Measurements from ENCODE around the gene LIPC. TPM values are rescaled to one million over a fixed set of nuclear protein-coding genes. Genes with fewer than 3 reads are reported as not detected.

The LIPC gene
- total RNA-seq, 1 donor from 2014 or later = not detected

DNA sequence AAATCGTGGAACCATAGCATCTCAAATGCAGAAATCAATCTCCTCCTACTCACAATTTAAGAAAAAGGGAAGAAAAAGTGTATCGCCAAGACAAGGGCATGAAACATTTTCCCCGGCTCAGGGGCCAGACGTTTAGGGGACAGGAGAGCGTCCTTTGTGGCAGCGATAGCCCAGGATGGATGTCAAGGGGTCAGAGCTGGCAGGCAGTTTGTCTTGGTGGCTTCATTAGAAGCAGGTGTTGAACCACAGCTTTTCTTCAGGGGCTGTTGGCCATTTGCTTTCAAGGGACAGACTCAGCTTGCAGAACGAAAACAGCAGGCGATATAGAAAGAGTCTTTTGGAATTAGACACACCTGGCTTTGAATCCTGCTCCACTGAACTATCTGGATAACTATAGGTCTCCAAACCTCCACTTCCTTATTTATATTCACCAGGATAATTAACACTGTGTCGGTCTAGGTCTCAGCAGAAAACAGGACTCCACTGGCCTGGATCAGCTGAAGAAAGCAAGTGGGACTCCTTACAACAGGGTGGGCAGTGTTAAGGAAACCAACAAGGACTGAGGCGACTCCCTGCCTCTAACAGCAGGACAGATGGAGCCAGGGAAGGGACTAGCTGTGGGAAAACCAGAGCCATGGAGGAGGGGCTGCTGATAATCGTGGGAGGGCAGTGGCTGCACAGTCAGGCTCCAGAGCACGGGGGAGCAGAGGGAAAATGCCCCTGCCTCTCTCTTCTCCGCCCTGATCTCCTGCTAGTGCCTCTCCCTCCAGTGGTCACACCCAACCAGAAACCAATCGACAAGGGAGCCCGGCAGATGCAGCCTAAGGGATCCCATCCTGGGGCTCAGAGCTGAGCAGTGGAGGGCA lies 123.6 kb downstream of the LIPC start:
- peaks cover 6% of the 10 kb centered on the region for H3K4me1 Mint-ChIP-seq (ENCODE audit: unreplicated experiment)
- peaks cover 1% of the 10 kb centered on the region for H3K27me3 Mint-ChIP-seq (ENCODE audit: unreplicated experiment)
- H3K36me3 Mint-ChIP-seq (ENCODE audit: low read depth, unreplicated experiment) = no peaks in the 10 kb centered on the region
- no peaks in the 10 kb centered on the region for H3K9me3 Mint-ChIP-seq (ENCODE audit: unreplicated experiment)
- TF ChIP-seq, protein P1, sequence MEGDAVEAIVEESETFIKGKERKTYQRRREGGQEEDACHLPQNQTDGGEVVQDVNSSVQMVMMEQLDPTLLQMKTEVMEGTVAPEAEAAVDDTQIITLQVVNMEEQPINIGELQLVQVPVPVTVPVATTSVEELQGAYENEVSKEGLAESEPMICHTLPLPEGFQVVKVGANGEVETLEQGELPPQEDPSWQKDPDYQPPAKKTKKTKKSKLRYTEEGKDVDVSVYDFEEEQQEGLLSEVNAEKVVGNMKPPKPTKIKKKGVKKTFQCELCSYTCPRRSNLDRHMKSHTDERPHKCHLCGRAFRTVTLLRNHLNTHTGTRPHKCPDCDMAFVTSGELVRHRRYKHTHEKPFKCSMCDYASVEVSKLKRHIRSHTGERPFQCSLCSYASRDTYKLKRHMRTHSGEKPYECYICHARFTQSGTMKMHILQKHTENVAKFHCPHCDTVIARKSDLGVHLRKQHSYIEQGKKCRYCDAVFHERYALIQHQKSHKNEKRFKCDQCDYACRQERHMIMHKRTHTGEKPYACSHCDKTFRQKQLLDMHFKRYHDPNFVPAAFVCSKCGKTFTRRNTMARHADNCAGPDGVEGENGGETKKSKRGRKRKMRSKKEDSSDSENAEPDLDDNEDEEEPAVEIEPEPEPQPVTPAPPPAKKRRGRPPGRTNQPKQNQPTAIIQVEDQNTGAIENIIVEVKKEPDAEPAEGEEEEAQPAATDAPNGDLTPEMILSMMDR (IDR thresholded peaks at IDR 0.05; ENCODE audit: unreplicated experiment) = no peak
- H3K27ac Mint-ChIP-seq (ENCODE audit: unreplicated experiment) = no peak overlapping the region
- H3K4me3 Mint-ChIP-seq (ENCODE audit: unreplicated experiment) = no peak overlapping the region
- no peak for DNase-seq (ENCODE audit: low spot score)

DNA sequence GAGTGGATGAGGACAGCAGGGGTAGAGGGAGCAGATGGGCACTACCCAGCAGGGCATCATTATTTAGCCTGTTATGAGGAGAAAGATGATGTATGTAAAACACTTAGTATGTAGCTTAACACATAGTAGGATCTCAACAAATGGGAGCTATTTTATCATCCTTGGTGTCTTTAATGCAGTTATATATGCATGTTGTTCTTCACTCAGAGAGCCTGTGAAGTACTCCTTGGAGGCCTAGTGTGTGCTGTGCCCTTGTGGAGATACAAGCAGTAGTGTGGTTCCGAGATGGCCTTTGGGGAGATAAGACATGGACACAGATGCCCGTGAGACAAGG lies 124.2 kb downstream of the LIPC start:
- Mint-ChIP-seq H3K4me3 (ENCODE audit: unreplicated experiment) (no peak overlapping the region), H3K27me3 (ENCODE audit: unreplicated experiment) (no peaks in the 10 kb centered on the region), H3K36me3 (ENCODE audit: low read depth, unreplicated experiment) (no peaks in the 10 kb centered on the region), H3K9me3 (ENCODE audit: unreplicated experiment) (no peaks in the 10 kb centered on the region), H3K27ac (ENCODE audit: unreplicated experiment) (no peak overlapping the region), H3K4me1 (ENCODE audit: unreplicated experiment) (peaks cover 6% of the 10 kb centered on the region)
- TF ChIP-seq, protein P1 (IDR thresholded peaks at IDR 0.05; ENCODE audit: unreplicated experiment) = no peak
- no peak for DNase-seq (ENCODE audit: low spot score)

DNA sequence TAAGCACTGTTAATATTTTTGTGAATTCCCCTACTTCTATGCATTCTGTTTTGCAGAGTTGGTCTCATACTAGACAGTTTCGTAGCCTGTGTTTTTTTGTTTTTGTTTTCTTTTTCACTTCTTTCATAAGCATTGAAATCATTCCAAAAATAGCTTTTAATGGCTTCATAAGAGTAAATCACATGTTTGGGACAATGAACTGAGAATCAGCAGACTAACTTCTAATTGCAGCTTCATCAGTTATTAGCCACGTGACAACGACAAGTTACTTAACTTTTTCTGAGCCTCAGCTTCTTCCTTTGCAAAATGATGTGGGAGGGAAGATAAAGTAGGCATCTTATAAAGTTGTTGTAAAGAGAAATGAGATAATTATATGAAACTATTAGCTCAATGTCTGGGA lies 124.8 kb downstream of the LIPC start:
- Mint-ChIP-seq H3K36me3 (ENCODE audit: low read depth, unreplicated experiment) (no peaks in the 10 kb centered on the region), H3K27ac (ENCODE audit: unreplicated experiment) (no peak overlapping the region), H3K27me3 (ENCODE audit: unreplicated experiment) (no peaks in the 10 kb centered on the region), H3K4me3 (ENCODE audit: unreplicated experiment) (no peak overlapping the region), H3K4me1 (ENCODE audit: unreplicated experiment) (peaks cover 9% of the 10 kb centered on the region), H3K9me3 (ENCODE audit: unreplicated experiment) (no peaks in the 10 kb centered on the region)
- TF ChIP-seq, protein P1 (IDR thresholded peaks at IDR 0.05; ENCODE audit: unreplicated experiment) = no peak
- no peak for DNase-seq (ENCODE audit: low spot score)

DNA sequence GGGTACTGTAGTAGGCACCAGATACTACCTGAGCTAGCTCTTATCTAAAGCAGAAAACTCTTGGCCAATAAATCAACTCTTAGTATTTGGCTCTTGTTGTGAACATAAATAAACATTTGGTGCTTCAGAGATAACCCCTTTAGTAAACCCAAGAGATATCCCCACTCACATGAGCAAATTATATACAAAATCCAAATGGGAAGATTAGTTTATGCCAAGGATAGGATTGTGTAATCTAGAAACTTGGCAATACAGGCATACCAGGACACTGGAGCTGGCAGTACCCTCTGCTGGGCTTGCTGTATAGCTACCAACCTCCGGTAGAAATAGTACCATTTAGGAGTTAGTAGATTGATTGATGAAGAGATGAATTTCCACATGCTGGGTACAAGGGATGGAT lies 127.0 kb downstream of the LIPC start:
- DNase-seq (ENCODE audit: low spot score) = no peak
- H3K36me3 Mint-ChIP-seq (ENCODE audit: low read depth, unreplicated experiment) = no peaks in the 10 kb centered on the region
- no peaks in the 10 kb centered on the region for H3K27me3 Mint-ChIP-seq (ENCODE audit: unreplicated experiment)
- H3K4me3 Mint-ChIP-seq (ENCODE audit: unreplicated experiment) = no peak overlapping the region
- no peaks in the 10 kb centered on the region for H3K9me3 Mint-ChIP-seq (ENCODE audit: unreplicated experiment)
- H3K27ac Mint-ChIP-seq (ENCODE audit: unreplicated experiment) = no peak overlapping the region
- peaks cover 3% of the 10 kb centered on the region for H3K4me1 Mint-ChIP-seq (ENCODE audit: unreplicated experiment)
- TF ChIP-seq, protein P1 (IDR thresholded peaks at IDR 0.05; ENCODE audit: unreplicated experiment) = no peak

DNA sequence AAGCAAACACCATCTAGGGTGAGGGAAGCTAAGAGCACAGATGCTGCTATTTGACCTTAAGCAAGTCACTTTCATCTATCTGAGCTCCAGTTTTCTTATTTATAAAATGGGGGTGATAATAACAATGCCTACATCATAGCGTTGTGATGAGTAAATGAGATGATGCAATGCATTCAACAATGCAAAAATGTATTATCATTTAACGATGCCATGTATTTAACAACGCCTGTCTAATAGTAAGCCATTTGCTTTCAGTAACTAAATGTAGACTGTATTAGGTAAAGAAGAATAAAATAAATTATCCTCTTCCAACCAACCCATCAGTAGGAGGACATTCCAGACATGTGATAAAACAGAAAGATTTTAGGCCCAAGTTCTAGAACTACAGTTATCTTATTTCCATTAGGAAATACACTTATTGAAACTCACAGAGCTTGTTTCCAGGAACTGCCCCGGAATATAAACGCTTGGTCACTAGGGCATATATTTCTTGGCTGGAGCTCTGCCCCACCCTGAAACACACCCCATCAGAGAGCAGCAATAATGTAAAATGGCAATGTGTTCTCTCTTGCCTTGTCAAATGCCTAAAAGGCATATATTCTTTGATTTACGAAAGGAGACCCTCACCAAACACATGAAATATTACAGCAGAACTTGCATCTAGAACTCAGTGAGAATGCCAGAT lies 128.3 kb downstream of the LIPC start:
- Mint-ChIP-seq H3K9me3 (ENCODE audit: unreplicated experiment) (no peaks in the 10 kb centered on the region), H3K27ac (ENCODE audit: unreplicated experiment) (no peak overlapping the region), H3K4me3 (ENCODE audit: unreplicated experiment) (no peak overlapping the region)

More for the DNA sequence above, 128.3 kb downstream of the LIPC start:
- Mint-ChIP-seq H3K4me1 (ENCODE audit: unreplicated experiment) (peaks cover 3% of the 10 kb centered on the region), H3K36me3 (ENCODE audit: low read depth, unreplicated experiment) (no peaks in the 10 kb centered on the region), H3K27me3 (ENCODE audit: unreplicated experiment) (peaks cover 3% of the 10 kb centered on the region)
- TF ChIP-seq, protein P1 (IDR thresholded peaks at IDR 0.05; ENCODE audit: unreplicated experiment) = no peak
- no peak for DNase-seq (ENCODE audit: low spot score)

Measured in endothelial cell (in vitro differentiated cells).